H1 (cell line): Measurements from ENCODE around the gene SELENOV. TPM values are rescaled to one million over a fixed set of nuclear protein-coding genes. Genes with fewer than 3 reads are reported as not detected.
A peak's percentile ranks its signal among the peaks of the same experiment; 100 is the strongest.

Experiments
- ASH2L ChIP-seq: fragments of 200-600, 300-600 bp; sonication (generic); IDR thresholded peaks from one replicate; pipeline ENCODE4 v1.7.1; 2017; ENCODE audit warnings: low read length
- ATF3 ChIP-seq: IDR thresholded peaks from 2 replicates; pipeline ENCODE4 v1.6.1; 2011; ENCODE audit warnings: low read depth, mild to moderate bottlenecking, low read length; ENCODE audit not compliant: insufficient read depth
- BACH1 ChIP-seq: IDR thresholded peaks from 2 replicates; pipeline ENCODE4 v1.6.1; 2012; ENCODE audit warnings: low read length, improper control_type of control experiment
- BRCA1 ChIP-seq: IDR thresholded peaks from 2 replicates; pipeline ENCODE4 v1.6.1; 2012; ENCODE audit warnings: low read depth, low read length, improper control_type of control experiment
- CHD2 ChIP-seq: IDR thresholded peaks from 2 replicates; pipeline ENCODE4 v1.6.1; 2012; ENCODE audit warnings: low read length, improper control_type of control experiment
- CREB1 ChIP-seq: IDR thresholded peaks from 2 replicates; pipeline ENCODE4 v1.6.1; 2012; ENCODE audit warnings: inconsistent platforms
- CTBP2 ChIP-seq: IDR thresholded peaks from 2 replicates; pipeline ENCODE4 v1.7.0; 2011; ENCODE audit warnings: borderline replicate concordance, mild to moderate bottlenecking, moderate library complexity, mixed read lengths, low read length; ENCODE audit not compliant: insufficient read depth, insufficient read length
- EGR1 ChIP-seq: IDR thresholded peaks from 2 replicates; pipeline ENCODE4 v1.6.1; 2011; ENCODE audit warnings: low read depth, low read length, borderline replicate concordance
- FOSL1 ChIP-seq: IDR thresholded peaks from 2 replicates; pipeline ENCODE4 v1.6.1; 2011; ENCODE audit warnings: mild to moderate bottlenecking, low read depth, low read length, moderate library complexity; ENCODE audit not compliant: insufficient read depth
- GTF2F1 ChIP-seq: IDR thresholded peaks from 2 replicates; pipeline ENCODE4 v1.6.1; 2012; ENCODE audit warnings: low read depth, low read length, improper control_type of control experiment, borderline replicate concordance
- HDAC2 ChIP-seq, 2 experiments: fragments of 300-600 bp in 1 of 2; sonication (generic) in 1 of 2; IDR thresholded peaks; 2 replicates each; pipeline ENCODE4 v1.6.1; 2011 to 2012; ENCODE audit warnings: low read depth in 2 of 2, low read length in 2 of 2, mild to moderate bottlenecking in 2 of 2, moderate library complexity in 2 of 2, borderline replicate concordance in 1 of 2, inconsistent platforms in 1 of 2
- JUND ChIP-seq: IDR thresholded peaks from 2 replicates; pipeline ENCODE4 v1.6.1; 2011; ENCODE audit warnings: mild to moderate bottlenecking, improper control_type of control experiment, low read length
- KDM4A ChIP-seq: IDR thresholded peaks from one replicate; pipeline ENCODE4 v1.7.1; 2012; ENCODE audit warnings: low read depth, mild to moderate bottlenecking, moderate library complexity, low read length, inconsistent platforms; ENCODE audit not compliant: severe bottlenecking
- MAX ChIP-seq: IDR thresholded peaks from 2 replicates; pipeline ENCODE4 v1.6.1; 2012; ENCODE audit warnings: inconsistent platforms
- NRF1 ChIP-seq: IDR thresholded peaks from 2 replicates; pipeline ENCODE4 v1.6.1; 2011; ENCODE audit warnings: mild to moderate bottlenecking, low read depth, low read length, improper control_type of control experiment
- PHF8 ChIP-seq: fragments of 200-600 bp; sonication (generic); conservative IDR thresholded peaks from 2 replicates; pipeline ENCODE4 v1.7.1; 2012; ENCODE audit warnings: low read depth, mild to moderate bottlenecking, inconsistent platforms, low read length, moderate library complexity
- POLR2A ChIP-seq, 2 experiments: IDR thresholded peaks; 1 replicate in 1 of 2; 2 replicates in 1 of 2; pipeline ENCODE4 v1.6.1; 2011; ENCODE audit warnings: low read depth in 2 of 2, low read length in 2 of 2, mild to moderate bottlenecking in 2 of 2; ENCODE audit errors: control extremely low read depth in 1 of 2
- SP4 ChIP-seq: IDR thresholded peaks from 2 replicates; pipeline ENCODE4 v1.6.1; 2012; ENCODE audit warnings: low read length, inconsistent platforms
- TAF1 ChIP-seq: IDR thresholded peaks from 2 replicates; pipeline ENCODE4 v1.6.1; 2011; ENCODE audit warnings: mild to moderate bottlenecking, low read depth, low read length
- TAF7 ChIP-seq: optimal IDR thresholded peaks from 2 replicates; pipeline ENCODE3; 2011; ENCODE audit warnings: low read depth, mild to moderate bottlenecking, inconsistent platforms, low read length, moderate library complexity, borderline replicate concordance
- TBP ChIP-seq: IDR thresholded peaks from 2 replicates; pipeline ENCODE4 v1.6.1; 2011; ENCODE audit warnings: low read depth, low read length, improper control_type of control experiment
- TEAD4 ChIP-seq: IDR thresholded peaks from 2 replicates; pipeline ENCODE4 v1.6.1; 2012; ENCODE audit warnings: low read depth, low read length, inconsistent platforms, mixed read lengths
- USF2 ChIP-seq: IDR thresholded peaks from 2 replicates; pipeline ENCODE4 v1.6.1; 2011; ENCODE audit warnings: low read length, improper control_type of control experiment
- polyA plus RNA-seq, 7 experiments: library from polyadenylated mRNA; depleted of rRNA in 3 of 7; stranded (reverse) in 5 of 7; unstranded in 2 of 7; fragments of >200 nt in 5 of 7; fragments of 200-250 nt in 2 of 7; gene quantifications; 1 replicate in 5 of 7; 2 replicates in 1 of 7; 4 replicates in 1 of 7; pipeline versions ENCODE4 v1.2.1 to v1.2.3, GENCODE V29; 2011 to 2013; ENCODE audit warnings: missing spikeins in 2 of 7, mixed read lengths in 2 of 7
- total RNA-seq: library from RNA; stranded (reverse); fragmentation: NEBNext Ultra II Directional; extraction: Animal tissue kit (Norgen Biotek cat#: 25700); gene quantifications from 2 replicates; pipeline ENCODE4 v1.2.1, GENCODE V29; 2021

SELENOV gene
- total and polyA plus RNA-seq, 2 of the 8 experiments (the other 6 are each of a cell fraction or from before 2014, with no cell fraction given), result 8.4 to 10.7 TPM

DNA sequence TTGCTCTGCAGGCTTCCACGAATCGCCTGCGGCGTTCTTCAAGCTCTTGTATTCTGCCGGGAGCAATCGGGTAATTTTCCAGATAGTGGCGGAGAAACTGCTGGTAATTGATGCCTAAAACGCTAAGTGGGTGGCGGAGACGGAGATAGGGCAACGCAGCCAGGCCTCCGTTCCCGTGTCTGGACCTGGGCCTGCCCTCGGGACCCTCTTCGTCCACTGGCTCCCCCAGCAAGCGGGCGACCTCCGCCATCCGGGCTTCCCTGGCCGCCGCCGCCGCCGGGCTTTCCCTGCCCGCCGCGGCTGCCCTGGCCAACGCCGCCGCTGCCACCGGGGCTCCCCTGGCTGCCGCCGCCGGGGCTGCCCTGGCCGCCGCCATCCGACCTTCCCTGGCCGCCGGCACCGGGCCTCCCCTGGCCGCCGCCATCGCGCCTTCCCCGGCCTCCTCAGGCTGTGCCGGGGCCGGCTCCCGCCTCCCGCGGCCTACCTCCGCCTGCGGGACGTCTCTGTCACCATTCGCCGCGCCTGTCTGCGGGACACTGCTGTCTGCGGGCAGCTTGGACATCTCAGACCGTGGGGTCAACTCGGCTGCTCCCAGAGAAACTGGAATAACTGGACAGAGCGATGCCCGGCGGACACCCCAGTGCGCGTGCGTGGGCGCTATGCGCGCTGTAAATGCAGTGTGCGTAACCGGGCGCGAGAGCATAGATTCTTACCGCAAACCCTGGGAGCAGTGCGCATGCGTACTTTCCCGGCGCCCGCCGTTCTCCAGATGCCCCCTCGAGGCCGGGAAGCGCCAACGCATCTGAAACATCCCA lies 24.8 kb downstream of the SELENOV start, which contains the start of gene EID2 (continued):
- peak; percentile 72 for TF ChIP-seq ASH2L
- no peak for TF ChIP-seq BRCA1
- TF ChIP-seq BACH1, result 0 out of 2 replicates have a peak, but pooled peaks have one; percentile 28
- TF ChIP-seq MAX, result peak; percentile 75
- TF ChIP-seq TAF1, result peak; percentile 79
- peak; percentile 79 for TF ChIP-seq TBP
- TF ChIP-seq CREB1, result peak; percentile 58
- TF ChIP-seq HDAC2 (IDR thresholded peaks at IDR 0.05; ENCODE audit: borderline replicate concordance in 1 of 2, low read depth in 2 of 2, low read length in 2 of 2), result 0 out of 4 replicates have a peak, but pooled peaks of 1 of the 2 experiments have one; percentile 10
- TF ChIP-seq FOSL1, result no peak
- TF ChIP-seq USF2, result no peak
- TF ChIP-seq EGR1, result peak; percentile 84; the same call in 1 of the 2 replicates
- TF ChIP-seq CTBP2, result no peak
- TF ChIP-seq PHF8, result peak; percentile 80
- TF ChIP-seq ATF3, result no peak
- TF ChIP-seq SP4, result no peak
- peak in 1 of 2 experiments; percentile 83; a peak in 2 of 3 replicates for TF ChIP-seq POLR2A (IDR thresholded peaks at IDR 0.05; ENCODE audit: control extremely low read depth in 1 of 2, low read depth in 2 of 2, low read length in 2 of 2)
- TF ChIP-seq TEAD4, result peak; percentile 52
- TF ChIP-seq TAF7, result peak; percentile 29
- TF ChIP-seq KDM4A, result no peak
- TF ChIP-seq GTF2F1, result peak; percentile 56; the same call in 1 of the 2 replicates
- TF ChIP-seq CHD2, result no peak
- TF ChIP-seq NRF1, result peak; percentile 78
- no peak for TF ChIP-seq JUND
